SW 1271 (cell line): ENCODE results near the gene CCS.
"Not testable (repeated sequence)": the region's sequence is repeated elsewhere in the genome, so short reads cannot be mapped to it uniquely, and the experiment has no call there.

ENCODE experiments used
- DNase-seq, 2 experiments: peaks; one replicate each; lab custom pipeline; 2025; lab: John Stamatoyannopoulos, UW

CCS gene

DNA sequence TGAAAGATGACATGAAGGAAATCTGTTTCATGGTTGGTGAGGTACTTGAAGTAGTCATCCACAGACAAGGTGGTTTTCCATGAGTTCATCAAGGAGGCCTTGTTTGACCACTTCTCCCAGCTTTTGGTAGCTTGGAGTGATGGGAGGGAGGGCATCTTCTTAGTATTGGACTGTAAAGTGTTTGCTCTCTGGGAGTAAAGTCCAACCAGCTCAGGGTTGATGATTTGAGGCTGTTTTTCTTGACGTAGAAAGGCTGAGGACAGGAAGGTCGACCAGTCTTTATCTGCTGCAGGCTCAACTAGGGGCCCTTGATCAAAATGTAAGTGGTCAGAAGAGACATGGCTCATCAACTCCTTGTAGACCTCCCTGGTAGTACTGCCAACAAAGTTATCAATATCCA is 1.8 kb upstream of the CCS start:
- DNase-seq = no peak

DNA sequence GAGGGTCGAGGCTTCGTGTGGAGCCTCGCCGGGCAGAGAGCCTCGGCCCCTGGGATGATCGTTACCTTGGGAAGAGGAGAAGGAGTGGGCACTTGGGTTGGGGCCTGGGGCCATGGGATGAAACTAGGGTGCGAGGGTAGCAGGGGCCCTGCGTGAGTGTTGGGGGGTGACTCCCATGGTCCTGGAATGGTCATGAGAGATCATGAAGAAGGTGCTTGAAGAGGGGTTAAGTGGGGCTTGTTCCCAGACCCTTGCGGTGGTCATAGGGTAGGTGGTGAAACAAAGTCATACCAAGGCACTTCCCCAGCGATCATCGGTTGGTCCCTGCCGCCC is 284 bp downstream of the CCS start:
- no peak for DNase-seq

DNA sequence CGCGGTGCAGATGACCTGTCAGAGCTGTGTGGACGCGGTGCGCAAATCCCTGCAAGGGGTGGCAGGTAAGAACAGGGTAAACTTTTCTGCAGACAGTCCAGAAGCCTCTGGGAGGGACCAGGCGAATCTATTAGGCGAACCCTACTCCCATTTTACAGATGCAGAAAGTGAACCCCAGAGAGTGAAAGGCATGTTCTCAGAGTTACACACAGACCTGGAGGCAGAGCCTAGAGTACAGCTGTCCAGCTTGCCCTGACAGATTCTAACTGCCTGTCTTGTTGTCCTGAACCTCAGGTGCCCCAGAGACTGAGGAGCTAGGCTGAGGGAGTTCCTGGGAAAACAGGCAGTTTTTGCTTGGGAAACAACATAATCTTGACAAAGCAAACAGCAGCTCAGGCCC is 665 bp downstream of the CCS start:
- no peak for DNase-seq

DNA sequence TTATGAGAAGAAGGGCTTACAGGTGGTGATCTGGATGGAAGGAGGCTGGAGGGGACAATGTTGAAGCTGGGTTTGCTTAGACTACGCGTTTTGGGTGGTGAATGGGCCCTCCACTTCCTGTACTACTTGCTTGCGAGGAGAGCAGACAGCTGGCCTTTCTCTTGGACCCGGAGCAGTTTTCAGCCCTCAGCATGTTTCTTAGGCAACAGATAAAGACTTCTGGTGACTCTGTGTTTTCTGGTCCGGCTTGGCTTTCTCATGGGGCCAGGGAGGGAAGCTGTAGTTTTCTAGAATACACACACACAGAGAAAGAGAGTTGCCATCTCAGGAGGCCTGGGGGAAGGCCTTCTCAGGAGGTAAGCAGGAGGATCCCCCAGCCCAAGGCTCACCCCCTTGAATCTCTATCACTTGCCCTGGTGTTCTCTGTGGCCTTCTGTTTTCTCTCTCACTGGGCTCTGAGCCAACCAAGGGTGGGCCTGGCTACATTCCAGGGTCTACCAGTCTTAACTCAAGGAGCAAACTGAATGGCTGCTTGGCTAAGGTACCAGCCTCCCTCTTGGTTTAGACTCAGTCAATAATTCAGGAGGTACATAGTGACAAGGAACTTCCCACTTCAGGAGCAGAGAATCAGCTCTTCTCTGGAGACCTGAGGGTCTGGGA is 2.4 kb downstream of the CCS start:
- no peak for DNase-seq

DNA sequence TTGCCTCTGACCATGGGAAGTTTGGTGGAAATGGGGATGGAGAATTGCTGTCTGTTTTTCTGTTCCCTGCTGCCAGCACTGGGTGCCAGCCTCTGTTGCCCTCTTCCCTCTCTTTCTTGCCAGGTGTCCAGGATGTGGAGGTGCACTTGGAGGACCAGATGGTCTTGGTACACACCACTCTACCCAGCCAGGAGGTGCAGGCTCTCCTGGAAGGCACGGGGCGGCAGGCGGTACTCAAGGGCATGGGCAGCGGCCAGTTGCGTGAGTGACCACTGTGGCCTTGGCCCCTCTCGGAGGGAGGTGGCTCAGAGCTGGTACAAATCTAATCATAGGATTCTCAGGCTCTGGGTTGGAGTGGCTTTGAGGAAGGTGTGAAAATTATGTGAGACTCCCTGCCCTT is 6.0 kb downstream of the CCS start:
- DNase-seq = no peak

DNA sequence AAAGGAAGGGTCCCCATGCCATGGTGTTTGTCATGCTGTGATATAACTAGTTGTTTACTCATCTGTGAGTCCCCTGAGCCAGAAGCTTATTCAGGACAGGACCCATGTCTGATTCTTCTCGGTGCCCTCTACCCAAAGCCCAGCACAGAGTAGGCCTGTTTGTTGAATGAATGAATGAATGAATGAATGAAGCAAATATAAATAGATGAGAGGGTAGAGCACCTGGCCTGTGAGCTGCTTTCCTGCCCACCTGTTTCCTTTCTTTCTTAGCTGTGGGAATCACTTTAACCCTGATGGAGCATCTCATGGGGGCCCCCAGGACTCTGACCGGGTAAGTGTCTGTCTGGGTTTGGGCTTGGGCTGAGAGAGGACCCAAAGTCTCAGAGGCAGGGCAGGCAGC is 7.2 kb downstream of the CCS start:
- DNase-seq = no peak

DNA sequence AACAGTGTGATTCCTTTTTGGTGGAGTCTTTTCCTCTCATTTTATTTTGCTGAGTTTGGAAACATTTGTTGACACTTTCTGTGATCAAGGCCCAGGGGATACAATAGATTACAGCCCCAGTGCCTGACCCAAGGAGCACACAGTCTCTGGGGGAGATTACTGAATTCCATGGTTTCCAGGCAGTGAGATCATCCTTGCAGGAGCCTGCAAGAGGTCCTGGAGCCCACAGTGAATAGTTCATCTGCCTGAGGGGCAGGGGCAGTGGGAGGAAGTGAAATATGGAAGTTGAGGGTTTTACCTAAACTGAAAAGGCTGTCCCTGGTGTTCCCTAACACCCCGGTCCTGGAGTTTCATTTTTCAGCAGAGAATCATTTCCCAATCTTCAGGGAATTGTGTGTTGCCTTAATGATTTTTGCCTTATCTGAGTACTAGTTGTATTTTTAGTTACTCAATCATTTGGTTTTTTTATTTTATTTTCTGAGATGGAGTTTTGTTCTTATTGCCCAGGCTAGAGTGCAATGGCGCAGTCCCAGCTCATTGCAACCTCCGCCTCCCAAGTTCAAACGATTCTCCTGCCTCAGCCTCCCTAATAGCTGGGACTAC is 7.7 kb downstream of the CCS start:
- no peak for DNase-seq

DNA sequence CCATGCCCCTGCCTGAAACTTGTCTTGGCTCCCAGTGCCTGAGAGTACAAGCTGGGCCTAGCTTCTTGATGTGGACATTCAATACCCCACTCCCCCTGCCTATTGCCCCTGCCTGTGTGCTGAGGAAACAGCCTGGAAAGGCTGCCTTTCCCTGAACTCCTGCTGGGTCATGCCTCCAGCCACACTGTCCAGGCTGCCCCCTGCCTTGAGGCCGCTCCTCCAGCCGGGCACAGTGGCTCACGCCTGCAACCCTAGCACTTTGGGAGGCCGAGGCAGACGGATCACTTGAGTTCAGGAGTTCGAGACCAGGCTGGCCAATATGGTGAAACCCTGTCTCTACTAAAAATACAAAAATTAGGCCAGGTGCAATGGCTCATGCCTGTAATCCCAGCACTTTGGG is 10.1 kb downstream of the CCS start:
- no peak for DNase-seq

DNA sequence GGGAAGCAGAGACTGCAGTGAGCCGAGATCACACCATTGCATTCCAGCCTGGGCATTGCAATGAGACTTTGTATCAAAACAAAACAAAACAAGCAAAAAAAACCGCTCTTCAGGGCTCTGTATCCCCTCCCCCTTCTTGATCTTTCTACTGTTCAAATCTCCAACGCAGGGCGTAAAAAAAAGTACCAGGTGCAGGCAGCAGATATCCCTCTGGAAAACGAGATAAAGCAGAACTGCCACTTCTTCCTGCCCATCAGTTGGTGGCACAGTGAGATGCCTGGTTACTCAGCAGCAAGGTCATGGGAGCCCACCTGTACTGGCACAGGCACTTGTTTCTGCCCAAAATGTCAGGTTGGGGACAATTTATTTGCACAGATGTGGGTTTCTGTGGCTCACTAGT is 11.2 kb downstream of the CCS start:
- no peak for DNase-seq

DNA sequence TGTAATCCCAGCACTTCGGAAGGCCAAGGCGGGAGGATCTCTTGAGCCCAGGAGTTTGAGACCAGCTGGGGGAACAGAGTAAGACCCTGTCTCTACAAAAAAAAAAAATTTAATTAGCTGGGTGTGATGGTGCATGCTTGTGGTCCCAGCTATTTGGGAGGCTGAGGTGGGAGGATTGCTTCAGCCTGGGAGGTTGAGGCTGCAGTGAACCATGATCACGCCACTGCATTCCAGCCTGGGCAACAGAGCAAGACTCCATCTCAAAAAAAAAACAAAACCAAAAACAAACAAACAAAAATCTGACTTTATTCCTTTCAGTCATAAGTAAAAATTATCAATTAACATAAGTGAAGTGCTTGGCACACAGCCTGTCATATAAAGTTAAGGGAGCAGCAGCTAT is 13.6 kb downstream of the CCS start:
- DNase-seq = not testable (repeated sequence)

DNA sequence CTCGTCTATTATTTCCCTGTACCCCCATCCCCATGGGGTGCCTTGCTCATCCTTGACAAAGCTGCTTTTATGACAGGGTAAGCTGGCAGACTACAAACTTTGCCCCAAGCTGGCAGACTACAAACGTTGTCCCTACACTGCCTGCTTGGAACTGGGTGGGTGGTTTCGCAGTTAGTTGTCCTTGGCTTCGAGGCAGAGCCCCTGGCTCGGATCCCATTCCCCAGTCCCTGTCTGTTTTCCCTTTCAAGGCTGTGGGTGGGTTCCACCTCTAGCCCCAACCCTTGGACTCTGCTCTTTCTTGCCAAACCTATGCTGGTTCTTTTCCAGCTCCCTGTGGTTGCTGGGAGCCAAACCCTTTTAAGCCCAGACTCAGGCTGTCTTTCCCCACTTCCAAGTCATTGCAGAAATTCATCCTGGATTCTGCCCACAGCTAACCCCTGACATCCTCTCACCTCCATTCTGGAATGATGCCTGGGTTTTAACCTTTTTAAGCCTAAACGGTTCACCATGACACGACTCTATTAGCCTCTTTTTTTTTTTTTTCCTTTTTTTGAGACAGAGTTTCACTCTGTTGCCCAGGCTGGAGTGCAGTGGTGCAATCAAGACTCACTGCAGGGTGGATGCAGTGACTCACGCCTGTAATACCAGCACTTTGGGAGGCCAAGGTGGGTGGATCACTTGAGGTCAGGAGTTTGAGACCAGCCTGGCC is 14.3 kb downstream of the CCS start:
- DNase-seq = no peak

DNA sequence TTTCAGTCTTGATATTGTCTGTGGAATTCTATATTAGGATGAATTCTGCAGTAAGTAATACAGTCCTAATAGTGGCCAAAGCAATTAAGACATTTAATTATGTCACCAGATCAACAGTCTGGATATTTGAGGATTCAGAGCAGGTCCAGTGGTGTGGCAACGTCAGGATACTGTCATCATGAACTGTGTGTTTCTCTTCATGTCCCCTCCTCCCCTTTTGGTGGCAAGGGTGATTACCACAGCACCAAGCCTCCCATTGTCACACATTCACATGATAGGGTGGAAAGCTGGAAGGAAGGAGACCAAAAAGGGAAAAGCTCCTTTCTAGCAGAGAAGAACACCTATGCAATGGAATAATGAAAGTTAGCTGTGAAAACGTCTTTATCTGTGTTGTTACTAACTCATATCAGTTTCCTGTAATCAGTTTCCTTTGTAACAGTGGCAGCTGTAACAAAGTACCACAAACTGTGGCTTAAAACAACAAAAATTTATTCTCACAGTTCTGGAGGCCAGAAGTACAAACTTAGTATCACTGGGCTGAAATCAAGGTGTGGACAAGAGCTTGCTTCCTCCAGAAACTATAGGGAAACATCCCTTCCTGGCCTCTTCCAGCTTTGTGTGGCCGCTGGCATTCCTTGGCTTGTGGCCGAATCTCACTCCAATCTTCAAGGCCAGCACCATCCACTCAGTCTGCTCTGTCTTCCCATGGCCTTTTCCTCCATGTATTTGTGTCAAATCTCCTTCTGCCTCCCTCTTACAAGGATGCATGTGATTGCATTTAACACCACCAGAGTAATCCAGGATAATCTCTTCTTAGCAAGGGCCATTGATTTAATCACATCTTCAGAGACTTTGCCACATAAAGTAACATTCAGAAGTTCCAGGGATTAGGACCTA is 17.0 kb downstream of the CCS start:
- DNase-seq = no peak

DNA sequence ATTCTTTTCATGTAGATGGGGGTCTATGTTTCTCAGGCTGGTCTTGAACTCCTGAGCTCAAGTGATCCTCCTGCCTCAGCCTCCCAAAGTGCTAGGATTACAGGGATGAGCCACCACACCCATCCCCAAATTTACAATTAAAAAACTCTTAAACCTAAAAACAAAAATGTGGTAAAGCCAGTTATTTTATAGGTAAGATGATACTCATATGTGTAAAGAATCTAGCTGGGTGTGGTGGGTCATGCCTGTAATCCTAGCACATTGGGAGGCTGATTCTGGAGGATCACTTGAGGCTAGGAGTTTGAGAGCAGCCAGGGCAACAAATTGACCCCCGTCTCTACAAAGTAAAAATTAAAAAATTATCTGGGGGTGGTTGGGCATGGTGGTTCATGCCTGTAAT is 19.5 kb downstream of the CCS start:
- DNase-seq = no peak

DNA sequence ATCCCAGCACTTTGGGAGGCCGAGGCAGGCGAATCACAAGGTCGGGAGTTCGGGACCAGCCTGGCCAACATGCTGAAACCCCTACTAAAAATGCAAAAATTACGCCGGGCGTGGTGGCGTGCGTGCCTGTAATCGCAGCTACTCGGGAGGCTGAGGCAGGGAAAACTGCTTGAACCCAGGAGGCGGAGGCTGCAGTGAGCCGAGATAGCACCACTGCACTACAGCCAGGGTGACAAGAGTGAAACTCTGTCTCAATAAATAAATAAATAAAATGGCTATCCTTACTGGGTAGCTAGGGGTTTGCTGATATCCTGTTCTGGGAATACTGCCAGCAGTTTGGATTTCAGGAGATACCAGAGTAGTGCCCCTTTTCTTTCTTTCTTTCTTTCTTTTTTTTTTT is 21.1 kb downstream of the CCS start:
- no peak for DNase-seq

DNA sequence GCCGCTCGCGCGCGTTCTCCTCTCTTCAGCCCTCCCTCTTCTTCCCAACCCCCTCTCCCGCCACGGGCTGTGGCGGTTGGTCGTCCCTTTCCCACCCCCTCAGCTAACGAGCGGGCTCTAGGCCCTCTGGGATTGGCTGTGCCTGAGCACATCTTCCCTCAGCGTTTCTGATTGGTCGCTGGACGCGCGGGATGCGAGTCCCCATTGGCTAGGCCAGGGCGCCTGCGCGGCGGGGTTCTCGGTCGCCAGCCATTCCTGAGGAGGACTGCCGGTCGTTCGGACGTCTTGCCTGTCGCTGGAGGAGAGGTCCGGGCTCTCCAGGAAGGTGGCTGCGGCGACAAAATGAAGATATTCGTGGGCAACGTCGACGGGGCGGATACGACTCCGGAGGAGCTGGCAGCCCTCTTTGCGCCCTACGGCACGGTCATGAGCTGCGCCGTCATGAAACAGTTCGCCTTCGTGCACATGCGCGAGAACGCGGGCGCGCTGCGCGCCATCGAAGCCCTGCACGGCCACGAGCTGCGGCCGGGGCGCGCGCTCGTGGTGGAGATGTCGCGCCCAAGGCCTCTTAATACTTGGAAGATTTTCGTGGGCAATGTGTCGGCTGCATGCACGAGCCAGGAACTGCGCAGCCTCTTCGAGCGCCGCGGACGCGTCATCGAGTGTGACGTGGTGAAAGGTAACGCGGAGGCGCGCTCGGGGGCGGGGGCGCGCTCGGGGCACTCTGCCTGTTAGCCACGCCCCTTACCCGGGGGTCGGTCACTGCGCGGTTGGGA is 23.6 kb downstream of the CCS start, which contains the start of gene RBM14:
RBM14 (plus strand) TSS at position 252 of the 776 bp plus-strand sequence; CDS start at position 343, 91 bp downstream.
- DNase-seq = peak; percentile 95 to 97

DNA sequence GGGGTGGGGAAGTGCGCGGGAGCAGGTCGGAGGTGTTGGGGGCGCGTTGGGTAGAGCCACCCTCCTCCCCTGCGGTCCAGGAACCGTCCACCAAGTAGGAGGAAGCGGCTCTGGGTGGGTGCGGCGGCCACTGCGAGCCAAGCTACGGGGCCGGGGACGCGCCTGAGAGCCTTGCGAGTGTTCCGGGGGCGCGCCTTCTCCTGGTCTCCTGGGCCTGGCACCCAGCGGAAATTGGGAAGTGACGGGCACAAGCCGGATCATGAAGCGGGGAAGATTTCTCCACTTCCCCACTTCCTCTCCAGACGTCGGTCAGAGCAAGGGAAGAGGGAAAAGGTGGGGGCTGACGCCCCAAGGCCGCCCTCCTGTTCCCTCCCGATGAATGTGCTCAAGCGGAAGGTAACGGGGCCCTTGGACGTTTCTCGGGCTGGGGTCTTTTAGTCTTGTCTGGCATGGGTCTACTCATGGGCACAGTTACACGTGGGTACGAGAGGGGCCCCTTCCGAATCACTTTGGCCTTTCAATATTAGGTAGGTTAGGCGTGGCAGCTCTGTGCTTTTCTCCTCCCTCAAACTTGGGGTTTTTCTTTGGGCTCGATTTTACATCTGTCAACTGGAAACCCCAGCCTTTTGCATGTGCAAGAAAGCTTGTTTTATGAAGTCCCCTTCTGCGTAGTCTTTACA is 24.3 kb downstream of the CCS start:
- DNase-seq = peak; percentile 52 to 60

DNA sequence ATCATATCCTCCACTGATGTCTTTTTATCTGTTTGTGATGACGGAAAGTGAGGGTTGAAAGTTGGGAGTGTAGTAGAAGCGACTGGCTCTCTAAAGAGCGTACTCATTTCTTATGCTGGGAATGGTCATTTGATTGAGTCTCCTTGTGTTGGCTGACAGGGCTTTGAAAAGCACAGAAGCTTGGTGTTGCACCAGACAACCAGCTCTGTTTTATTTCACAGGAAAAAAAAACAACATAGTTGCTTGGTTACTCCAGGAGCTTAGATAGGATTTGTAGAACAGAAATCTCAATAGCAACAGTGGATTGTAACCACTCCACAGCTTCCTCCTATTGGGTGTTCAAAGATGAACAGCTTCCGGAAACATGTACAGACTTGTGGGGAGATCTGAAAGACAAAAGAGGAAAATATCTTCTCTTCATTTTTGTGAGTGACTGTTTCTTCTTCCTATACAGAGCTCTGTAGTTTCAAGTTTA is 26.1 kb downstream of the CCS start:
- no peak for DNase-seq

DNA sequence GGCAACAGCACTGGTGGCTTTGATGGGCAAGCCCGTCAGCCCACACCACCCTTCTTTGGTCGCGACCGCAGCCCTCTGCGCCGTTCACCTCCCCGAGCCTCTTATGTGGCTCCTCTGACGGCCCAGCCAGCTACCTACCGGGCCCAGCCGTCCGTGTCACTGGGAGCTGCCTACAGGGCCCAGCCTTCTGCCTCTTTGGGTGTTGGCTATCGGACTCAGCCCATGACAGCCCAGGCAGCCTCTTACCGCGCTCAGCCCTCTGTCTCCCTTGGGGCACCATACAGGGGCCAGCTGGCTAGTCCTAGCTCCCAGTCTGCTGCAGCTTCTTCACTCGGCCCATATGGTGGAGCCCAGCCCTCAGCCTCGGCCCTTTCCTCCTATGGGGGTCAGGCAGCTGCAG is 31.5 kb downstream of the CCS start:
- DNase-seq = no peak

DNA sequence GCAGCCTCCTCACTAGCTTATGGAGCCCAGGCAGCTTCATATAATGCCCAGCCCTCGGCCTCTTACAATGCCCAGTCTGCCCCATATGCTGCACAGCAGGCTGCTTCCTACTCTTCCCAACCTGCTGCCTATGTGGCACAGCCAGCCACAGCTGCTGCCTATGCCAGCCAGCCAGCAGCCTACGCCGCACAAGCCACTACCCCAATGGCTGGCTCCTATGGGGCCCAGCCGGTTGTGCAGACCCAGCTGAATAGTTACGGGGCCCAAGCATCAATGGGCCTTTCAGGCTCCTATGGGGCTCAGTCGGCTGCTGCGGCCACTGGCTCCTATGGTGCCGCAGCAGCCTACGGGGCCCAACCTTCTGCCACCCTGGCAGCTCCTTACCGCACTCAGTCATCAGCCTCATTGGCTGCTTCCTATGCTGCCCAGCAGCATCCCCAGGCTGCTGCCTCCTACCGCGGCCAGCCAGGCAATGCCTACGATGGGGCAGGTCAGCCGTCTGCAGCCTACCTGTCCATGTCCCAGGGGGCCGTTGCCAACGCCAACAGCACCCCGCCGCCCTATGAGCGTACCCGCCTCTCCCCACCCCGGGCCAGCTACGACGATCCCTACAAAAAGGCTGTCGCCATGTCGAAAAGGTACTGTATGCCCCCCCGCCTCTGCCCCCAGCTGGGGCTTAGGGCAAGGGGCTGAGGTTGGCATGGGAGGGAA is 32.2 kb downstream of the CCS start:
- DNase-seq = no peak

DNA sequence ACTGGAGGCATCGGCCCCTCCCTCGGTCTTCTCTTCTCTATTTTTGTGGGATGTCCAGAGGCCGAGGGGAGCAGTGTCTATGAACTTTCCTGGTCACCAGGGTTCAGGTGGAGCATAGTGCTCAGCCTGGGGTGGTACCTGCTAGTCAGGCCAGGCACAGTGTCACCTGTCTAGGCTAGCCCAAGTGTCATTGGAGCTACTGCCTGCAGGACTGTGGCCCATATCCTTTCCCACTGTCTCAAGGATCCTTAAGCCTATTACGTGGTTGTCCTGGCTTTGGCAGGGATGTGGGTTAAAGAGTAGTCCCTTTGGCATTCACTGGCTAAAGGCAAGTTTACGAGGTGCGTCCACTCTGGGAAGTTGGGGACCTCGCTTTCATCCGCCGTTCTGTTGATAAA is 32.8 kb downstream of the CCS start:
- no peak for DNase-seq
